Stimulated activated CD8-positive, alpha-beta memory T cell treated with anti-CD3 and anti-CD28 coated beads, Interleukin-12 subunit alpha, Interleukin-12 subunit beta, amount 100 ng/mL, for 4 hours (primary cell): Measurements from ENCODE around the gene LPCAT1.

Experiments
- DNase-seq: peaks from one replicate; pipeline ENCODE4 v3.0.0-alpha.2; 2020; ENCODE audit warnings: low read depth

LPCAT1 gene

GRCh38 chr5:1444361-1445189 is 79.2 kb downstream of the LPCAT1 start:
- DNase-seq, result no peak

- DNase-seq, result no peak
These were observed 79.8 kb downstream of the LPCAT1 start for GRCh38 chr5:1443991-1444360.

GRCh38 chr5:1443171-1443570 is 80.6 kb downstream of the LPCAT1 start:
- no peak for DNase-seq

DNA sequence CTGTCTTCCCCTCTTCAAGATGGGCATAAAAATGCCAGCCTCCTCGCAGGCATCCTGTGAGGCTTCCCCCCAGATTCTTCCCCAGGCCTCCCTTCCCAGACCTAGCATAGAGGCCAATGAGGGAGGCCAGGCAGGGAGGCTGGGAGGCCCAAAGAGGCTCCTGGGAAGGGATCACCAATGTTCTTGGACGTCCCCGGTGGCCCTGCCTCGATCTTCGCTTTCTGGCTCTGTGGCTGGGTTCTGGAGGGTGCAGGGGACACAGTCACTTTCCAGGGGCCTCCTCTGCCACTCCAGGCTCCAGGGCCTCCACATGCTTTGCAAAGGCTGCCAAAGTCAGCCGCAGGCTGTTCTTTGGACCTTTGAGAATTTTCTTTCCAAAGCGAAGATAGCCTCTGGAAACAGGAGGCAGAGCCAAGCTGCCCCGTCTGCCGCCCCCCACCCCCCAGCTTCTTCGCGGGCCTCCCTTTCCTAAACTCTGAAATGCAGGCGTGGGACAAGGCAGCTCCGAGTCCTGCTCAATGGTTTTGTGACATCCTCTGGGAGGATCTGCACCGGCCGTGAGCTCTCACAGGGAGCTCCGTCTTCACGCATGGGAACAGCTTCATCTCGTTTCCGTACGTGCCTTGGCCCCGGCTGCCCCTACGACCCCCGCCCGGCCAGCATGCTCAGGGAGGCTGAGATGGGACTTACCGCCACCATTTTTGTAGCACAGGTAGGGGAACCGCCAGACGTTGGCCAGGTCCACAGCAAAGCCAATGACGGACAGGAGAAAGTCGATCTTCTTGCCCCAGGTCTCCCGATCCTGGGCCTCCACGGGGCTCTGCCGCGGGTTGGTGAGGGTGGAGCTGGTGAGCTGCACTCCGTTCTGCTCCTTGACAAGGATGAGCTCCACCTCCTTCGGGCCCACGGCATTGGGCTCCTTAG is 81.3 kb downstream of the LPCAT1 start:
- no peak for DNase-seq

DNA sequence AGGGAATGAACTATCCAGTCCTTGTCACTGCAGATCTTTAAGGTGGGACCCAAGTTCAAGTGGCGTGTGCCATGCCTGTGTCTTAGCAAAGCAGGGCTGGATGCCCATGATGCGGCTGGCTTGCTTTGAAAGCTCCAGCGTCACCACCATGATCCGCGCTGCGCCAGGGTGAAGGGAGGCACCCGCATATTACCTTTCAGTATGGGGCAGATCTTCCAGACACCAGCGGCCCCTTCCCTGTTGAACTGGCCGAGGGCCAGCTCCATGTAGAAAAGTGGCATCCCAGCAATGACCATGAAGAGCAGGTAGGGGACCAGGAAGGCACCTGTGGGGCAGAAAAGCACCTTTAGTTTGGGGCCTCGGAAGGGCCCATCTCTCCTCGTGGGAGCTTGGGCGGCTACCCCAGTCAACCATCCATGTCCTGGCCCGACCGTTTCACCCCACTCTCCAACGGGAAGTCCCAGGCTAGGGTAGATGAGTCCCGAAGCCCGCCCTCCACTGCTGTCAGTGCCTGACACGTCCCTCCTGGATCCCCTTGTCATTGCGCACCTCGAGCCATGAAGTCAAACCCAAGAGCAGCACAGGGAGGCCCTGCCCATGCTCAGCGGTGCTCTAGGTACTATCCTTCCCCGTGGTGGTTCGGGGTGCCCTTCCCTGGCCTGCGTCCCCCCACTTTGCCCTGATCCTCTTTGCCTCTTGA is 82.4 kb downstream of the LPCAT1 start:
- DNase-seq, result no peak

DNA sequence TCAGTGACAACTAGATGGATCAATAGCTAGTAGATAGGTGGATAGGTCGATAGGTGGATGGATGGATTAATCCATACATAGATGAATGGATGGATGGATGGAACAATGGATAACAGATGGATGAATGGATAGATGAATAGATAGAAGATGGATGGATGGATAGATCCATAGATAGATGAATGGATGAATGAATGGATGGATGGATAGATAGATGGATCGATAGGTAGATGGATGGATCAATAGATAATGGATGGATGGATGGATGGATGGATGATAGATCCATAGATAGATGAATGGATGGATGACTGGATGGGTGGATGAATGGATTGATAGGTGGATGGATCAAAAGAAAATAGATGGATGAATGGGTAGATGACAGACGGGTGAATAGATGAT is 83.7 kb downstream of the LPCAT1 start:
- no peak for DNase-seq

DNA sequence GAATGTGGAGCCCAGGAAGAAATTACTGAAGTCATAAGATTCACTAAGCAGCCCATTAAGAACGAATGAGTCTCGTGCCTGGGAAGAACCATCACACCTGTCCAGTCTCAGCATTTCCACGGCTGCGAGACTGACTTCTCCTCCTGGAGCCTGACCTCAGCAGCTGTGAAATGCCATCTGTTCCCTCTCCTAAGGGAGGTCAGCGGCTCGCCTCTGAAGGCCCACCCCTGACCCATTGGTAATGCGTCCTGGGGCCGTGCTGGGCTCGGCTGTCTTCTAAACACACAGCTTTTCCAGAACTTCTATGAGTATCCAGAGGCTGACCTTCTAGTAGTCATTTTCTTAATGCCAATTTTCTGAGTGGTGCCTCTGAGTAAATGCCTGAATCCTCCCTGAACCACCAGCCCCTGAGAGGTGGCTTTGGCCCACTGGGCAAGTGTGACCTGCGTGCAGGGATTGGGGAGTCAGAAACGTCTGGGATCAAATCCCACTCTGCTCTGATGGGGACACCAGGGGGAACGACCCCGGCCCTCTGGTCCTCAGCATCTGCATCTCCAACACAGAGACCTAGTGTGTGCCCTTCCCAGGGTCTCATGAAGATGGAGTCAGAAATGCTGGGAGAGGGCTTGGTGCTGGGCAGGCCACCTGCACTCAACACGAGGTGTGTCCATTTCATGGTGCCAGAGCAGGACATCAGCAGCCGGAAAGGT is 84.2 kb downstream of the LPCAT1 start:
- DNase-seq, result no peak

DNA sequence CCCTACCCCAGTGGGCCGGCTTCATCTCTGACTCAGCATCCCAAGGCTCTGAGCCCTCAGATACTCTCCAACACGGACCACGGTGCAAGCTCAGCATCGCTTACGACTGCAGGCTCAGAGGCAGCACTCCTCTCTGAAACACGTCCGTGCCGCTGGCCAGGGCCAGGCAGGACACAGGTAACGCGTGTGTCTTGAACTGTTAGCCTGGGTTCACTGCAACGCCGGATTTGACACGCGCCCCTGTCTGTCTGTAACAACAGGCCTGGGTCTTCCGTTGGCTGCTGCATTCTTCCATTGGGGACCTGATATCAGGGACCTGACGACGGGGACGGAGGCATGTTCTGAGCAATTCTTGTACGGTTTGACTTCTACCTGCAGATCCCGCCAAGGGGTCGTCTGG is 84.9 kb downstream of the LPCAT1 start:
- DNase-seq, result no peak

DNA sequence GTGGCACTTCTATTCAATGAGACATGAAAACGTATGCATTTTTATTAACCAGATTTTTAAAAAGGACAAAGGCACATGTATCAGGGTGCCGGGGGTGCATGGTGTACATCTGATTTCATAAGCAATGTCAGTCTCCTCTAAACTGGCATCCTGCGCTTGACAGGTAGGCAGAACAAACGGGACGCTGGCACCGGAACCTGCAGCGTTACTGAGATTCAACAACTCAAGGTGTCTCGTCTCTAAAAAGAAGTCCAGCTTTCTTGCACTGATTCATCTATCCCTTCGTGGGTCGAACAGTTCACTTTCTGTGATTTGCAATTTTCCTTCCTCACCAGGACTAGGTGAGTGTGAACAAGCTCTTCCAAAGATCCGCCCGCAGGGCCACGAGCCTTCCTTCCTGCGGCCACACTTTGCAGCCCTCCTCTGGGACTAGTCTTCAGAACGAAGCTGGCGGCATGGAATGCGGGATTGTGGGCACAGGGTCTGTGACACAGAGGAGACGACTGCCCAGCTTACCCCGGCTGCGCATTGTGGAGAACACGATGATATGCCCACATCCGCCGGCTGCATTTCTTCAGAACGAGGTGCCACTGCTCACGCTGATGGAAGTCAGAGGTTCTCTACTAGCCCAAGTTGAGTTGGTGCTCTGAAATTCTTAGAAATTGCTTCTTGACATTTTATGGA is 85.7 kb downstream of the LPCAT1 start:
- no peak for DNase-seq

DNA sequence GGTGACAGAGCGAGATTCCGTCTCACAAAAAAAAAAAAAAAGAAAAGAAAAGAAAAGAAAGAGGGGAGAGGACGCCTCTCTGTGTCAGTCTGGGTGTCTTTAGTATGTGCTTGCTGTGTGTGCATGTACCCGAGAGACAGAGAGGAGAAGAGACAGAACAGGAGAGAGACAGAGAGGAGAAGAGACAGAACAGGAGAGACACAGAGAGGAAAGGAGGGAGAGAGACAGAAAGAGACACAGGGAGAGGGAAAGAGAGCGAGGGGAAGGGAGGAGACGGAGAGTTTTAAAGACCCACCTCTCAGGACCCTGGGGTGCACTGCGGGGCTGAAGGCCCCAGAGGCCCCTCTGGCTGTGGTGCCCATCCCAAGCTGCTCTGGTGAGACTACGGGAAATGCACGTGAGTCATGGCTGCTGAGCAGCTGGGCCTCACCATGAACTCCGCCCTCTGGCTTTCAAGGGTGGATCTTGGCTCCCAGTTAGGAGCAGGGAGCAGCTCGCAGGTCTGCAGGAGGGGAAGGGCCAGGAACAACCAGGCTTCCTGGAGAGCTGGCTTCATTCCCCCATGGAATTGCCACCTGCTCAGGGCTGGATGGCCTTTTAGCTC is 86.4 kb downstream of the LPCAT1 start:
- no peak for DNase-seq

DNA sequence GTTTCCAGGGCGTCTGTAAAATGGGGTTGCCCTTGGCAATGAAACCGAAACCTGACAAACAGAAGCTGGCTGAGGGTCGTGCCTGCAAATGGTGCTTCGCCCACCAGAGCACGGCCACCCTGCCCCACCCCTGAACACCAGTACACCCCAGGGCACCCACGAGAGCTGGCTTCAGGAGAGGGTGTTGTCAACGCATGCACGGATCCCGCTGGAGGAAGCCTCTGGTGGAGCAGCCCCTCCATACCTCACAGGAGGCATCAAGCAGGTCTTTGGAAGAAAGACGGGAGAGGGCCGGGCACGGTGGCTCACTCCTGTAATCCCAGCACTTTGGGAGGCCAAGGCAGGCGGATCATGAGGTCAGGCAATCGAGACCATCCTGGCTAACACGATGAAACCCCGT is 87.1 kb downstream of the LPCAT1 start:
- DNase-seq, result no peak

- no peak for DNase-seq
These were observed 87.7 kb downstream of the LPCAT1 start for GRCh38 chr5:1436036-1436435.

DNA sequence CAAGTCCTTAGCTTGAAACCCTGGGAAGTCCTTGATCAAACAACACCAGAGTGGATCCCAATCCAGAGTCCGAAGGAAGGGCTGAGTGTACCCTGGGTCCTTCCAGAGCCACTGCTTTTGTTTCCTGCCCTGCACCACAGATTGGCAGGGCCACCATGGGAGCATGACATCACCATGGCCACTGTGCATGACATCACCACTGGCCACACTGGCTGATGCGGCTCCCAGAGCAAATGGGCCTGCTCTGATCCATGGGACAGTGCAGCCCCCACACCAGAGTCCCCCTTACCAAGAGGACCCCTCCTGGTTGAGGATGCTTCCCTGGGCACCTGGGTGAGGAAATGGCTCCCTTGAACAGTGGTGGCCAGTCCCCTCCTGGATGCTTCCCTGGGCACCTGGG is 88.4 kb downstream of the LPCAT1 start:
- DNase-seq, result no peak

DNA sequence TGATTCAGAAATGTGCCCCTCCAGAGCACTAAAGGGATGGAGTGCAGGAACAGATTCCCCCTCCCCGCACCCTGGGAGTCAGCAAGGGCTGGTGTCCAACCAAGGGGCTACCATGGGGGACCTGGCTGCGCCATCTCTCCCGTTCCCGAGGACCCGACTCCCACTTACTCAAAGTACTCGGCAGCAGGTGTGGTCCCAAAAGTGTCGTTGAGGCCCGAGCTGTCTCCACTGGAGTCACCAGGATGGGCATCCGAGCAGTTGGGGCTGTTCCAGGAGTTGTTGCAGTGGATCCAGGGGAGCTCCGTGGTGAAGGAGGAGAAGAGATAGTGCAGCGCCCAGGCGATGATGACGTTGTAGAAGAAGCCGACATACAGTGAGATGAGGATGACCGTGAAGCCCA is 91.5 kb downstream of the LPCAT1 start:
- DNase-seq, result no peak

GRCh38 chr5:1431896-1432295 is 91.9 kb downstream of the LPCAT1 start:
- DNase-seq, result no peak

- no peak for DNase-seq
These were observed 92.5 kb downstream of the LPCAT1 start for GRCh38 chr5:1431021-1431811.

- no peak for DNase-seq
These were observed 93.5 kb downstream of the LPCAT1 start for GRCh38 chr5:1430121-1430795.

- no peak for DNase-seq
These were observed 94.3 kb downstream of the LPCAT1 start for GRCh38 chr5:1429496-1429895.

GRCh38 chr5:1429066-1429465 is 94.7 kb downstream of the LPCAT1 start:
- DNase-seq, result no peak

DNA sequence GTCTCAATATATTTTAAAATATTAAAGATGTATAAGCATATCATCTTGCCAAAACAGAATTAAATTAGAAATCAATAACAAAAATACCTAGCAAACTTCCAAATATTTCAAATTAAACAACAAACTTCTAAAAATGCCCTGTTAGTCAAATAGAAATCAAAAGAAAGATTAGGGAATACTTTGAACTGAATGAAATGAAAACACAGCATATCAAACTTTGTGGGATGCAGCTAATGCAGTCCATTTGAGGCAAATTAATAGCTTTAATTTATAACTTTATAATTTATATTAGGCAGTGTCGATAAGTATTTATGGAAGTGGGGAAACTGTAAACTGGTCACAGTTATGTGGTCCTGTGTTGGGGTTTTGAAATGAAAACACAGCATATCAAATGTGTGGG is 95.7 kb downstream of the LPCAT1 start:
- no peak for DNase-seq
